ENCODE results near the gene RTF1. TPM values are rescaled to one million over a fixed set of nuclear protein-coding genes. Genes with fewer than 3 reads are reported as not detected.
"Not testable (repeated sequence)": the region's sequence is repeated elsewhere in the genome, so short reads cannot be mapped to it uniquely, and the experiment has no call there.

RTF1 gene
- total RNA-seq, 1 experiment from 2014 or later = 26.5 TPM

DNA sequence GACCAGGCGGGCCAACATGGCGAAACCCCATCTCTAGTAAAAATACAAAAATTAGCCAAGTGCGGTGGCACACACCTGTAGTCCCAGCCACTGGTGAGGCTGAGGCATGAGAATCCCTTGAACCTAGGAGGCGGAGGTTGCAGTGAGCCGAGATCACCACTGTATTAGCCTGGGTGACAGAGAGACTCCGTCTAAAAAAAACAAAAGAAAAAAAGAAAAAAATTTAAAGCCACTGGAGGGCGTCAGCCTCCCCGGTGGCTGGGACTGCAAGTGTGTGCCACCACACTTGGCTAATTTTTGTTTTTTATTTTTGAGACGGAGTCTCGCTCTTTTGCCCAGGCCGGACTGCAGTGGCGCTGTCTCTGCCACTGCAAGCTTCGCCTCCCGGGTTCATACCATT is 7.9 kb downstream of the RTF1 start:
- no peaks in the 10 kb centered on the region for H3K9me3 ChIP-seq

DNA sequence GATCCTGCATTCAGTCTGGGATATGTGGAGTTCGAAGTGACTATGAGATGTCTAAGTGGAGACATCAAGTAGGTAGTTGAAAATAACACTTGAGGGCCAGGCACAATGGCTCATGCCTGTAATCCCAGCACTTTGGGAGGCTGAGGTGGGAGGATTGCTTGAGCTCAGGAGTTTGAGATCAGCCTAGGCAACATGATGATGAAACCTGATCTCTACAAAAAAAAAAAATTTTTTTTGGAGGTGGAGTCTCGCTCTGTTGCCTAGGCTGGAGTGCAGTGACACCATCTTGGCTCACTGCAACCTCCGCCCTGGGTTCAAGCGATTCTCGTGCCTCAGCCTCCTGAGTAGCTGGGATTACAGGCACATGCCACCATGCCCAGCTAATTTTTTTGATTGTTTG is 9.0 kb downstream of the RTF1 start:
- DNase-seq, H3K4me3 ChIP-seq, H3K9me3 ChIP-seq, H3K27me3 ChIP-seq, H3K36me3 ChIP-seq: not testable (repeated sequence)

More for the DNA sequence above, 7.9 kb downstream of the RTF1 start:
- Histone ChIP-seq H3K27me3 (no peaks in the 10 kb centered on the region), H3K36me3 (peaks cover 2% of the 10 kb centered on the region), H3K4me3 (no peak overlapping the region)
- no peak for DNase-seq

DNA sequence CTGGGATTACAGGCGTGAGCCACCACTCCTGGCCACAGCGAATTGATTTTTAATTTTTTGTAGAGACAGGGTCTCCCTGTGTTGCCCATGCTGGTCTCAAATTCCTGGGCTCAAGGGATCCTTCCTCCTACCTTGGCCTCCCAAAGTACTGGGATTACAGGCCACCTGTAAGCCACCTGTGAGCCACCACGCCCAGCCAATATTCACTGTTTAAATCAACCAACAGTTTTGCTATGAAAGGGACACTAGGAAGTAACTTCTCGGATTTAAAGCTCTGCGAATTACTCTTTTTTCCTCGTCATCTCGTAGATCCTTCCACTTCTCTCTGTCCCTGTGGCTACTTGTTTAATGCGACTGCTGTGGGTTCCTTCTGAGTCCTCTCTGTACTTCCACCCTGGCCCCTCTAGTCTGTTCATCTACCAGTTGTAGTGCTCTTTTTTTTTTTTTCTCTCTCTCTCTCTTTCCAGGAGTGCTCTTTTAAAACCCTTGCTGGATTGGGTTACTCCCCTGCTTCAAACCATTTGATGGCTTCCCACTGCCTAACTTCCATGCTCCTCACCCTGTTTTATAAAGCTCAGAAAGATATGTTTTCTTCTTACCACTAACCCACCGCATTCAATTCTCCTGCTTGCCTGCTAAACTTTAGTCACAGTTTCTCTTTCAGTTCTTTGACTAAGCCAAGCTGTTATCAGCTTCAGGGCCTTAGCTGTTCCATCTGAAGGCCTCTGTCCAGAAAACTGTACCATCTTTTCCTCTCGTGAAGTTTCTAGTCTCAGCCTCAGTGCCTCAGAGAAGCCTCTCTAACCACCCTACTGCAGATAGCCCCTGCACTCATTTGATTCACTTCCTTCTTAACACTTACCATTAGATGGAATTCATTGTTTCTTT is 12.4 kb downstream of the RTF1 start:
- Histone ChIP-seq H3K9me3 (no peaks in the 10 kb centered on the region), H3K36me3 (no peaks in the 10 kb centered on the region), H3K4me3 (no peak overlapping the region), H3K27me3 (no peaks in the 10 kb centered on the region)
- no peak for DNase-seq

GRCh38 chr15:41435037-41435786 is 18.3 kb downstream of the RTF1 start:
- Histone ChIP-seq H3K27me3 (no peaks in the 10 kb centered on the region), H3K36me3 (peaks cover 8% of the 10 kb centered on the region), H3K4me3 (no peak overlapping the region), H3K9me3 (no peaks in the 10 kb centered on the region)
- DNase-seq = no peak

DNA sequence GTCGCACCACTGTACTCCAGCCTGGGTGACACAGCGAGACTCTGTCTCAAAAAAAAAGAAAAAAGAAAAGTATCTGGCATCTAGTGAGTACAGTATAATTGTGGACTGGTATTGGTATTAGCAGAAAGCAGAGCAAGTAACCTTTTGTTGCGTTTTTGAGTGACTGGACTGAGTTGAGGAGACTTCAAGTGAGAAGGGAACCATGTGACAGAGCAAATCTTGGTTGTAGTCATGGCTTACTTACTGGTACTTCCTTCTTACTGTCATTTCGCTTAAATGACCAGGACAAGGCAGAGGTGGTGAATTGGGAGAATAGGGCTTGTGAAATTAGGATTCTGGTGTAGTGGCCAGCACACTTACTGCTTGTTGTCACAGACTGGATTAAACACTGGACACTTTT is 20.6 kb downstream of the RTF1 start:
- no peak for DNase-seq
- no peak overlapping the region for H3K4me3 ChIP-seq
- H3K9me3 ChIP-seq = no peaks in the 10 kb centered on the region
- peaks cover 13% of the 10 kb centered on the region for H3K36me3 ChIP-seq
- no peaks in the 10 kb centered on the region for H3K27me3 ChIP-seq

- DNase-seq = no peak
- Histone ChIP-seq H3K27me3 (no peaks in the 10 kb centered on the region), H3K36me3 (peaks cover 13% of the 10 kb centered on the region), H3K4me3 (no peak overlapping the region), H3K9me3 (no peaks in the 10 kb centered on the region)
Measured at GRCh38 chr15:41438206-41438605, 21.3 kb downstream of the RTF1 start.

DNA sequence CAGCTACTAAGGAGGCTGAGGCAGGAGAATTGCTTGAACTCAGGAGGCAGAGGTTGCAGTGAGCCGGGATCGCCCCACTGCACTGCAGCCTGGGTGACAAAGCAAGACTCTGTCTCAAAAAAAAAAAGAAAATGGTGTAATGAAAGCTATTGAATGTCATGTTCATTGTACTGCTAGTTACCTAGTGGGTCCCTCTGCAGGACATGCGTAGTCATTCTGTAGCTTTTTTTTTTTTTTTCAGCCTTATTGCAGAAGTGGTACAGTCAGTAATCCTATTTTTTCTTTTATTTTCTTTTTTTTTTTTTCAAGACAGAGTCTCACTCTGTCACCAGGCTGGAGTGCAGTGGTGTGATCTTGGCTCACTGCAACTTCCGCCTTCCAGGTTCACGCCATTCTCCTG is 21.9 kb downstream of the RTF1 start:
- not testable (repeated sequence) for H3K27me3 ChIP-seq, DNase-seq, H3K4me3 ChIP-seq, H3K9me3 ChIP-seq
- peaks cover 13% of the 10 kb centered on the region for H3K36me3 ChIP-seq

GRCh38 chr15:41443275-41443674 is 26.4 kb downstream of the RTF1 start:
- H3K36me3 ChIP-seq = peaks cover 13% of the 10 kb centered on the region
- no peaks in the 10 kb centered on the region for H3K27me3 ChIP-seq
- H3K9me3 ChIP-seq = no peaks in the 10 kb centered on the region
- H3K4me3 ChIP-seq = no peak overlapping the region
- no peak for DNase-seq

- H3K4me3 ChIP-seq = no peak overlapping the region
- DNase-seq = no peak
- no peaks in the 10 kb centered on the region for H3K27me3 ChIP-seq
- H3K9me3 ChIP-seq = no peaks in the 10 kb centered on the region
- H3K36me3 ChIP-seq = peaks cover 5% of the 10 kb centered on the region
Measured at GRCh38 chr15:41445399-41445798, 28.5 kb downstream of the RTF1 start.

DNA sequence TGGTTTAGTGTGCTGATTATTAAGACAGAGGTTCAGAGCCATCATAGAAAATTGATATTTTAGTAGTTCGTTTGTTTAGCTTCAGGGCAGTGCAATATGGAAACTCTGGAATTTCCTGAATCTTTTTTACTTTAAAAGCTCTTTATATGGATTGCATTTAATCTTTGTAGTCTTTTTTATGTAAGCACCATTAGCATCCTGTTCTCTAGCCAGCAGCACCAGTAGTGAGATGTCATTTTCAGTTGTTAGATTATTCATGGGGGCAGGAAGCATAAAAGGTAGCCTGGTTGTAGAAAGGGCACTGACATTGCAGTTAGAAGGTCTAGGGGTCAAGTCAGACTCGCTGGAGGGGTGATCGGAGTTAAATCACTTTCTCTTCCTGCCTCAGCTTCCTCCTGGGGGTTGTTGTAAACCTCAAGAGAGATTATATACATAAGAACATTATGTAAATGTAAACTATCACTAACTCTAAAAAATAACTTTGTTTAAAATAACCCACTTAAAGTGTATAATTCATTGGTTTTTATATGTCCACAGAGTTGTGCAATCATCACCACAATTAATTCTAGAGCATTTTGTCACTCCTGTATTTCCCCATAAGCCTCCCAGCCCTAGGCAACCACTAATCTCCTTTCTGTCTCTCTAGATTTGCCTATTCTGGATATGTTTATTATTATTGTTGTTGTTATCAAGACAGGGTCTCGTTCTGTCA is 45.3 kb downstream of the RTF1 start:
- peaks cover 31% of the 10 kb centered on the region for H3K36me3 ChIP-seq
- H3K27me3 ChIP-seq = no peaks in the 10 kb centered on the region
- H3K4me3 ChIP-seq = no peak overlapping the region
- no peaks in the 10 kb centered on the region for H3K9me3 ChIP-seq
- DNase-seq = no peak

DNA sequence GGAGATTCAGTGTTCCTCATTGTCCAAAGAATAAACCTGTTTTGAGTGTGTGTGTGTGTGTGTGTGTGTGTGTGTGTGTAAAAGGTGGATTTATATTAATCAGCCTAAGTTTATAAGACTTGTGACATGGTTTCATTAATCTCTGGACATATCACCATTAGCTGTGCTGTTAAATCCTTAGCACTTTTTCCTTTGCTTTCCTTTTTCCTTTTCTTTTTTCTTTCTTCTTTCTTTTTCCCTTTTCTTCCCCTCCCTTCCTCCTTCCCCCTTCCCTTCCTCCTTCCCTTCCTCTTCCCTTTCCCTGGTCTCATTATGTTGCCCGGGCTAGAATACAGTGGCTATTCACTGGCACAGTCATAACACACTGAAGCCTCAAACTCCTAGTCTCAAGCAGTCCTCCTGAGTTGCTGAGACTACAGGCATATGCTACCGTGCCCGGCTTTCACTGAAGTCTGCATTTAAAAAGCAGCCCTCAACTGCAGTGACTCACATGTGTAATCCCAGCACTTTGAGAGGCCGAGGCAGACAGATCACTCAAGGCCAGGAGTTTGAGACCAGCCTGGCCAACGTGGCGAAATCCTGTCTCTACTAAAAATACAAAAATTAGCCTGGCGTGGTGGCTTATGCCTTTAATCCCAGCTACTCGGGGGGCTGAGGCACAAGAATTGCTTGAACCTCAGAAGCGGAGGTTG is 48.1 kb downstream of the RTF1 start:
- H3K36me3 ChIP-seq = peaks cover 31% of the 10 kb centered on the region

GRCh38 chr15:41465822-41466421 is 49.0 kb downstream of the RTF1 start:
- H3K9me3 ChIP-seq = no peaks in the 10 kb centered on the region
- DNase-seq = no peak
- H3K4me3 ChIP-seq = no peak overlapping the region
- H3K27me3 ChIP-seq = no peaks in the 10 kb centered on the region
- peaks cover 36% of the 10 kb centered on the region for H3K36me3 ChIP-seq

More for the DNA sequence above, 48.1 kb downstream of the RTF1 start:
- no peak for DNase-seq
- no peaks in the 10 kb centered on the region for H3K27me3 ChIP-seq
- no peak overlapping the region for H3K4me3 ChIP-seq
- no peaks in the 10 kb centered on the region for H3K9me3 ChIP-seq

DNA sequence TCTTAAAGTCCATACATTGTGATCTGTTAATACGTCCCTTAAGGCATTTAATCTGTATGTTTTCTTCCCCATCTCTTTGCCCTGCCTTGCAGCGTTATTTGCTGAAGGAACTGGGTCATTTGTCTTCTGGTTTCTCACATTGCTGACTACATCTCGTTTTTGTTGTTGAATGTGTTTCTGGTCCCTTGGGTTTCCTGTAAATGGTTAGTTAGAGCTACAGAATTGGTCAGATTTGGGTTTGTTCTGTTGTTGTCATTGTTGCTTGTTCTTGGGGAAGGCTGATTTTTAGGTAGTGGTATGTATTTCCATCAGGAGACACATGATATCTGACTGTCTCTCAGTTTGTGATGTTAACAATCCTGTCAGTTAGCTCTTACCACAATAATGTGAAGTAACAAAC is 49.8 kb downstream of the RTF1 start:
- H3K9me3 ChIP-seq = no peaks in the 10 kb centered on the region
- no peaks in the 10 kb centered on the region for H3K27me3 ChIP-seq
- H3K36me3 ChIP-seq = peaks cover 44% of the 10 kb centered on the region

DNA sequence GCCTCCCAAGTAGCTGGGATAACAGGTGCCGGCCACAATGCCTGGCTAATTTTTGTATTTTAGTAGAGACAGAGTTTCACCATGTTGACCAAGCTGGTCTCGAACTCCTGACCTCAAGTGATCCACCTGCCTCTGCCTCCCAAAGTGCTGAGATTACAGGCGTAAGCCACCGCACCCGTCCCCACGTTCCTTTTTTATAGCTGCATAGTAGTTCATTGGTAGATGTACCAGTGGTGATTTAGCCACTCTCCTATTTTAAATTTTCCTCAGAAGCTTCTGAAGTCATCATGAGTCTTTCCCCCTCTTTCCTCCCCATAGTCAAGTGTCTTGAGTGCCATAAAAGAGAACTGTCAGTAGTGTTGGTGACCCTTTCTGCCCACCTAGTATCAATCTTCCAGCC is 52.7 kb downstream of the RTF1 start:
- peaks cover 48% of the 10 kb centered on the region for H3K36me3 ChIP-seq
- H3K9me3 ChIP-seq, H3K27me3 ChIP-seq, DNase-seq, H3K4me3 ChIP-seq: not testable (repeated sequence)

More for the DNA sequence above, 49.8 kb downstream of the RTF1 start:
- no peak for DNase-seq
- no peak overlapping the region for H3K4me3 ChIP-seq

GRCh38 chr15:41473418-41473817 is 56.5 kb downstream of the RTF1 start:
- H3K27me3 ChIP-seq = no peaks in the 10 kb centered on the region
- no peak overlapping the region for H3K4me3 ChIP-seq
- peaks cover 66% of the 10 kb centered on the region for H3K36me3 ChIP-seq
- DNase-seq = no peak
- no peaks in the 10 kb centered on the region for H3K9me3 ChIP-seq

DNA sequence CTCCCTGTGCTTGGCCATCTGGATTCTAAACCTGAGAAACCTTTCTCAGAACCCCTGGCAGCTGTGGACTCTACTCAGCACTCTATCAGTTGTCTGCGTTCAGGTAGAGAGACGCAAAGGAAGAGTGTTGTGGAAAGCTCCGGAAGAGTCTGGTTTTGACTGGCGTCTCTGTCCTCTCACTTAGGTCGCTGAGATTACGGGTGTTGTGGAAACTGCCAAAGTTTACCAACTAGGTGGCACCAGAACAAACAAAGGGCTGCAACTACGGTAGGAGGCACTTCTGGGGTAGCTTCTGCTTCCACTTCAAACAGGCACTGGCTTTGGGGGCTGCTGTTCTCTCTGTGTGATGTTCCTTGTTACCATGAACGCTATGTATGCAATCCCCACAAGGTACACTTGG is 57.5 kb downstream of the RTF1 start:
- Histone ChIP-seq H3K36me3 (peaks cover 67% of the 10 kb centered on the region), H3K9me3 (no peaks in the 10 kb centered on the region), H3K27me3 (no peaks in the 10 kb centered on the region), H3K4me3 (no peak overlapping the region)
- no peak for DNase-seq

Measured in MG63 (cell line).